ENCODE results near the gene VSTM2B. TPM values are rescaled to one million over a fixed set of nuclear protein-coding genes. Genes with fewer than 3 reads are reported as not detected.

Gene VSTM2B
- total RNA-seq, 1 donor from 2014 or later = not detected

DNA sequence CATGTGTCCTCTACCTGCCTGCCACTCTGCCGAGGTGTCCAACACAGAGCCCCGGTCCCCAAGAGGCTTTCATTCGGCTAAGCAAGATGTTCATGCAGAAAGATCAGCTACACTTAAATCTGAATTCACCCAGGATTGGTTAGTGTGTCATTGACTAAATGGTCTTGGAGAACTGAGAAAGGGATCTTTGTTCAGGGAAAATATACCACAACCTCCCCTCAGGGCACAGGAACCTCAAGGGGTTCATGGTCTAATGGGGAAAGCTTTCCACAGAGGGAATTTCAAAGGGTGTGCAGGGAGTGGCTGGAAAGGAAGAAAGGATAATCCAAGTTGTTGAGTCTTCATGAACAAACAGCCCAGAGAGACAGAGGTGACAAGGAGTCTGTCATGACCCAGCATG, 65.9 kb downstream of the VSTM2B start:
- no peak for DNase-seq (ENCODE audit: low read depth in 2 of 2)

DNA sequence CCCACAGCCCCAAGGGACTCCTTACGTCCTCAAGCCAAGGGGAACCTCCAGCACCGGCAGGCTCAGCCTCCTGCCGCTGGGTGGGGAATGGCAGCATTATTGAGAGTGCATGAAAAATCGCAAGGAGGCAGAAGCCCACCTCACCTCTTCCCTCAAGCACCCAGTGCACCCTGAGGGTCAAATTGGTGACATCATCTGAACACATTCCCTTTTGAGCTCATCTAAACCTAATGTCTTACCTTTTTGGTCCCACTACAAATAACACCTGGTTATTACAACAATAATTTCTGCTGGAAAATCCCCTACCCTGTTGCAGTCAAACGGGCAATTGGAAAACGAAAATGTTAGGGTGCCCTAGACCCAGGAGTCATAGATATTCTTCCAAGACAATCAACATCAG, 68.1 kb downstream of the VSTM2B start:
- no peak for DNase-seq (ENCODE audit: low read depth in 2 of 2)

DNA sequence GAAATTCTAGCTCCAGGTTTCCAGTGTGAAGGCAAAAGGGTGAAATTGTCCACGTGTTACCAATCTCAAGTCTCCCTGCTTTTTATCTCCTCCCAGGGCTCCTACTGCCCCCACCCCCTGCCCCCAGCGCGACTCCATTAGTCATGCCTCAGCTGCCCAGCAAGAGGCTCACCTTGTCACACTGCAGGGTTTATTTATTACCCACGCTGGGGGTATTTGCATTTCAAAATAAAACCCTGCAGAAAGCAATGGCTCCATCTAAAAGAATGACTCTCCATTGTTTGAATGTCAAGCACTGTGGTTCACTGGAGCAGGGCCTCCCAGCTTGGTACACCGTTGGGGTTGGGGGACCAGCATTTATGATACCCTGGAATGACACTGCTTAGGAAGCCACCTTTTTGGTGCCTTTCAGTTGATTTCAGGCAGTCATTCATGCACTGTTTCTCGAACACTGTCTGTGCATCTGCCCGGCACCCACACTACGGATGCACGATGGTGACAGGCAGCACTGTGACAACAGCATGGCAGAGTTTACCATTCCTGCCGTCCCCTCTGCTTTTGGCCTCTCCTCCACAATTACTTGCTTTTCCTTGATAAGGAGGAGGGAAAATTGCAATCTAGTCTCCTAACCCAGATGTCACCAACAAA, 70.4 kb downstream of the VSTM2B start:
- DNase-seq (ENCODE audit: low read depth in 2 of 2) = no peak

DNA sequence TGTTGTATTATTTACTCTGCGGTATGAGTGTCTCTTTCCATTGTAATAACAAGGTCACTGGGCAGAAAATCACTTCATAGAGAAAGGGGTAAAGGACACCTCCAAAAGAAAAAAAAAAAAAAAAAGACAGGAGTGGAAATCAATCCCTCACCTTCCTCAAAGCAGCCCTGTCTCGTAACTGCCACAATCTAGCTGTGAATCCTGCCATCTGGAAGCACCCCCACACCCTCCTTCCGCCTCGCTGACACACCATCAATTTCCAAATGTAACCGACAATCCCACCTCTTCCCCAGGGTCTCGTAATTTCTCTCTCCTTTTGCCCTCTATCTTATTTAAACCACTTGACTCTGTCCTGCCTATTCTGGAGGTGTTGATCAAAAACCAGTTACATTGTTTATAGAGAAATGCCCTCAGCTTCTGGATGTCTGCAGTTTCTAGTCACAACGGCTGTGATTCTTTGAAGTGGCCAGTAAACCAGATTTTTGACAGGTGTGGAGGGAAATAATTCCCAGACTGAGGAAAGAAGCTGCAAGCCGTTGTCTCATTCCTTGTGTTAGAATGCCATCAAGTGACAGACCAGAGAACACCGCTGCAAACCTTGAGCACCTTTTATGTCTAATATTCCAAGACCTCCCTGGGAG, 71.2 kb downstream of the VSTM2B start:
- peak in 1 of 2 donors; percentile 22 for DNase-seq (ENCODE audit: low read depth in 2 of 2)

DNA sequence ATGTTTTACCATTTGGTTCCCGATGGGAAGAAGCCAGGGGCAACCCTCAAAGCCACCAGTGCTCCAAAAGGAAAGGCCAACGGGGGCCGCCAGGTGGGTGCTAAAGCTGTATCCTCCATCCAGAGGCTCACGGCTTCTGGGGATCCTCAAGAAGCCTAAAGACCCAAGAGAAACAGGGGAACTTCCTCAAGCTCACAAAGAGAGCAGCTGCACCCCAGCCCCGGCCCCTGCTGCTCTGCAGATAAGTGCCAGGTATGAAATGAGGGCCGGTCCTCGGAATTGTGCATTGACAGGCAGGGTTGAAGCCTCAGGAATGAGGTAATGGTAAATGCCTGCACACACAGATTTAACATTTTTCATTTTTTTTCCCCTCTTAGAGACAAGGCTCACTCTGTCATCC, 72.2 kb downstream of the VSTM2B start:
- DNase-seq (ENCODE audit: low read depth in 2 of 2) = no peak

DNA sequence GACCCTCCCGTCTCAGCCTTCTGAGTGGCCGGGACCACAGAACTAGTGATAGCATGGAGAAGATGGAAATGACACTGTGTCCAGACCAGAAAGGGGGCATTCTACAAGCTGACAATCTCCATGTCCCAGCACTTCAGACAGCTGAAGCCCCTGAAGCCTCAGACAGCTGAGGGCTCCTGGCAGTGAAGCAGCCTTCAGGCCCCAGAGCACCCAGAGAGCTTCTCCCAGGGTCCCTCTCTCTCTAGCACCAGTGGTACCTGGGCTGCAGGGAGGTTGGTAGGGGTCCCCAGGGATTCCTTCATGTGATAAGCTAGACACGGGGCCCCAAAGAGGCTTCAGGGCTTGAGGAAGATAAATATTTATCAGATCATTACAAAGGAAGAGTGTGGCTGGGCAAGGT, 72.7 kb downstream of the VSTM2B start:
- no peak for DNase-seq (ENCODE audit: low read depth in 2 of 2)

DNA sequence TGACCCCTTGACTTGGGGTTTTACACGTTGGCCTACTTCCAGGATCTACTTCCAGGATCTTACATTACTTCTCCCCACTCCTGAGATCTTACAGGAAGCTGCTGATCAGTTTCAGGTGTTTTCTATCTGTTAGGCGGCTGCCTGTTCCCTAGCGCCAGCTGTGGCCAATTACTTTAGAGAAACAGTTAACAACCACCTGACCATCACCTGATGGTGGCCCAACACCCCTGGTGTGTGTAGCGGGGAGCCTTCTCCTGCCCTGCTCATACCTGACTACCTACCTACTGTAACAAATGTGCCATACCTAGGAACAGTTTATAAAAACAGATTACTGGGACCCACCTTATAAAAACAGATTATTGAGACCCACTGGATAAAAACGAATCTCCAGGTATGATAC, 77.5 kb downstream of the VSTM2B start:
- no peak for DNase-seq (ENCODE audit: low read depth in 2 of 2)

DNA sequence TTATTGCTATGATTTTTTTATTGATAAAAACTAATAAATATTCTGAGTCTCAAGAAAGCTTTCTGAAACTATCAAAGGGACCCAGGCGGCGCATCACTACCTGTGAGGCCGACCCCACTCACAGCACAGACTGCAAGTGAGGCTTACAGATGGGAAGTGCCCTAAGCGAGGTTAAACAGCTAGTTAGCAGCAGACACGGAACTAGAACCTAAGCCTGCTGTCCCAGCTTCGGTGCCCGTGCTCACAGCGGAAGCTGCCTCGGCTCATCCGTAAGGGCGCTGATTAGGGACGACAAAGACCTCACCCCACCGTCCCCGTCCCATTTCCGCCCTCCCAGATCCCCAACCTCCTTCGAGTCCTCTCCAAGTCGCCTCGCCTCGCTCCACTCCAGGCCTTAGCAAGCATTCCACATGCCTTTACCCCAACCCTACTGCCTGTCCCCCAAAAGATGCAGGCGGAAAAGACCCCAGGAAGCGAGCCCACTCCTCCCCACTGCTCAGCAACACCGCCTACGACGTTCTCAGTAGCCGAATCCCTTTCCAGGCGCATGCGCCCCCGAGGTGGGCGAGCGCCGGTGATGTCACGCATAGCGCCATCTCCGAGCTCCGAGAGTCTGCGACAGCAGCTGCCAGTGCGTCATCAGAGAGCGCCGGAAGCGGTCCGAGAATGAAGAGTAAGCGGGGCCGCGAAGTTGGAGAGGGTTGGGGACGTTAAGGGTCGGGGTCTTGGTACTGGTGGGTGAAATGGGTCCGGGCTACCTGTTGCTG, 80.0 kb downstream of the VSTM2B start, which contains the start of gene POP4:
Gene POP4, plus strand, starts transcription at position 631 of the 767 bp plus-strand sequence. Its CDS starts 36 bp downstream, at position 667.
- DNase-seq (ENCODE audit: low read depth in 2 of 2) = peak; percentile 93 to 95

DNA sequence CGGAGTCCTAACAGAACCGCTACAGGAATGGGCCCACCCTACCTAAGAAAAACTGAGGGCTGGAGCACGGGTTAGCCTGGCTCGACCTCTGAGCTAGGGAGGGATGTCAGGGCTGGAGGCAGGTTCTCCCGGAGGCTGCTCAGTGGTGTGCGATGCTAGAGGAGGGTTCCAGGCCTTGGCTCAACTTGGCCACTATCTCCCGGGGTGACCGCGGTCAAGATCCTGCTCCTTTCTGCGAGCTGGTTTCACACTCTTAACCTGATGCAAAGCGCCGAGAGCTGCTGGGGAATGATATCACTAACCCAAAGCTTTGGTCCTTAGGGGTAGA, 80.6 kb downstream of the VSTM2B start:
- DNase-seq (ENCODE audit: low read depth in 2 of 2) = no peak

DNA sequence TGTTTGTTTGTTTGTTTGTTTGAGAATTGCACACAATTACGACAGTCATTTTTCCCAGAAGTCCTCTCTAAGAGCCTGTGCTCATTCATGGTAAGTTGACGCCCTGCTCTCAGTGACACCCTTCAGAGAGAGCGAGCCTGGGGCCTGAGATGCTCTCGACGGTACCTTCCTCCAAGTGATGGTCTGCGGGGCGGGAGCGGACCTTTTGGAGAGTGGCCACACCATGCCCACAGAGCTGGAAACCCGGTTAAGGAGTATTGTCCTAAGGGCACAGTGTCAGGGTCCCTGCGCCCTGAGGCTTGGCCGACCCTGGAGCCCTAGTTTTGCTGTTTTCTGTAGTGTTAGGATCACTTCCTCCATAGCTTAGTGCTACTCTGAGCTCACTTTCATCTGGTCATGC, 83.8 kb downstream of the VSTM2B start:
- no peak for DNase-seq (ENCODE audit: low read depth in 2 of 2)

DNA sequence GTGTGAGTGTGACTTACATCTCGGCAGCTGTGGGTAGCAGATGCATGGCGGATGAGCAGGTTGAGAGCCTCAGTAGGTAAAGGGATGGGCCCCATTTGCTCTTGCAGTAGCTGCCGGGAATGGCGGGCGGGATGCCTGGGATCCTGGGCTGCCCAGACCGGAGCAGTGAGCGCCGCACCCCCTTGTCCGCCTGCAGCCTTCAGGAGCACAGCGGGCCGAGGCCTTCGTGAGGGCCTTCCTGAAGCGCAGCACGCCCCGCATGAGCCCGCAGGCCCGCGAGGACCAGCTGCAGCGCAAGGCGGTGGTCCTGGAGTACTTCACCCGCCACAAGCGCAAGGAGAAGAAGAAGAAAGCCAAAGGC, 84.4 kb downstream of the VSTM2B start:
- DNase-seq (ENCODE audit: low read depth in 2 of 2) = no peak

DNA sequence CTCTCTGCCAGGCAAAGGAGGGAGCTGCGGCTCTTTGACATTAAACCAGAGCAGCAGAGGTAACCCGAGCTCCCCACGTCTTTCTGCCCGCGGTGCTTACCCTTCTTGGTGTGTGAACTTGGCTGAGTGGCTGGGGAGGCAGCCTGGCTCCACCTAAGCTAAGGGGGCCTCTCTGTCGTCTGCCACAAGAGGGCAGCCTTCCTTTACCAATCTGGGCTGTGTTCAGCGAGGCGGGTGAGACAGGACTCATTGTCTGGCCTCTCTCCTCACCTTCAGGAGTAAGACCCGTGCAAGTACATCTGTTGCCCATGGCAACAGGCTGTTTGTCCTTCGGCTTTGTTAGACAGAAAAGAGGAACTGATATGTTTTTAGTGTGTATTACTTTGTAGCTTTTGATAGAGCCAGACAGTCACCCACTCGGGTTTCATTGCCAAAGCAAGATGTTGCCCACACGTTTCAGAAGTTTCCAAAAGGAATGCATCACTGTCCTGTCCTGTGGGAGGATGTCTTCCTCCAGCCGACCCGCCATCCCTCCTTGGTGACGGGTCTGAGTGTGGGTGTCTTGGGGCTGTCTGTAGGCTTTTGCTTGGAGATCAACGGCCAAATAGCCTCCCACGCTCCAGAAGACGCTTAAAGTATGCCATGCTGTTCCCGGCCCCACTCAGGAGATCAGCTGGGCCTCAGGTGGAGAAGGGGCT, 84.9 kb downstream of the VSTM2B start:
- DNase-seq (ENCODE audit: low read depth in 2 of 2) = peak; percentile 55 to 77

DNA sequence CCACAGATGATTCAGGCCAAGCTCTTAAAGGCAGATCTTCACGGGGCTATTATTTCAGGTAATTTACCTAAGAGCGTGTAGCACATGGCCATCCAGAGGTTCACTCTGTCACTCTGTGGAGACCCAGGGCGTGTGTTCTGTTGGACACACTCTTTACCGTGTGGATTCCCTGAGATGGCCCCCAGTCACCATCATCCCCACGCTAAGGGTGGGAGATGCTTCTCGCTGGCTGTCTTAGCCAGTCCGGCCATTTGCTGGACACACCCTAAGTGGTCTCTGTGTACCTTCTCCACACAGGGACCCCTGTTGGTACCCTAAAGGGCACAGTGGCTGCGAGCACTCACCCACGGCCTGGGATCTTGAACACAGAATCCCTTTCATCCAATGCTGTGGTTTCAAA, 86.3 kb downstream of the VSTM2B start:
- no peak for DNase-seq (ENCODE audit: low read depth in 2 of 2)

DNA sequence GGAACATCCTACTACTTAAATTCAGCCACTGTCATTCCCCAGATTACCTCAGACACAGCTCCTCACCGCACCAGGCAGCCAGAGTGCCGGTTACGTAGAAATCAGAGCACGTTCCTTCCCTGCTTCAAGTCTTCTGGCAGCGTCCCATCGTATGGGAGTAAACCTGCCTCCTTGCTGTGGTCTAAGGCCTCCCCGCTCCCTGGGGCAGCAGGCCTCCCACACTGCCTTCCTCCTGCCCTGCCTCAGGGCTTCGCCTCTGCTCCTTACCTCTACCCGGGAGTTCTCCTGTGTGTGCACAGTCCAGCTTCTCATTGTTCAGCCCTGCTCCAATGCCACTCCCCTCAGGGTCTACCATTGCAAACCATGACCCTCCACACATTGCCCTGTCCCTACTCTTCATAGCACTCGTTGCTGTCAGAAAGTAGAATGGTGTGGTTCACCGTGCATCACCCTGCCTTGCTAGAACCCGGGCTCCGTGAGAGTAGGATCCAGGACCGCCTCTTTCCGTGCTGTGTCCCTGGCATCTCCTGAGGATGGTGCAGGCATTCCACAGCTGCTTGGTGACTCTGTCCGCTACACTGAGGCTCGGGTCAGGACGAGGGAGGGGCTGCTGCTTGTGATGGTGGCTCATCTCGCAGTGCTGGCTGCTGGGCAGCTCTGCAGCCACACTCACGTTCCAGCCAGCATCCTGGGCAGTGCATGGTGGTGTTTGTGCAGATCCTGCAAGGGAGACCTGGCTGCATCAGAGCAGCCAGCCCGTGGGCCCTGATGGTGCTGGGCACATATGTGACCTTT, 87.2 kb downstream of the VSTM2B start:
- DNase-seq (ENCODE audit: low read depth in 2 of 2) = no peak

DNA sequence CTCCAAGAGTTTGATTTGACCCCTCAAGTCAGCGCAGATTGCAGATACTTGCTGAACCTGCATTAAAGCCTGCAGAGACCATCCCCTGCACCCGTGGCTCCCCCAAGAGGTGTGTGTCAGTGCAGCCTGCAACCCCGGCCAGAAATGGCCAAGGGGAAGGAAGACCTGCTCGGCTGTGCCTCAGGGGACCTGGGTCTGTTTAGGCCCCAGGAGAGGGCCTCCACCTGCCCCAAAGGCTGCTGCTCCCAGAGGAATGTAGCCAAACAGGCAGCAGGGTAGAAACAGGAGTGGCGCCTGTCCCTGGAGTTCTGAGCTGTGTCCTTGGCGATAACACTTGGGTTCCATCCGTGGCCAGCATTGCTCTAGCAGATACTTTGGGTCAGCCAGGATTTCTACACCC, 88.3 kb downstream of the VSTM2B start:
- no peak for DNase-seq (ENCODE audit: low read depth in 2 of 2)

Other genes with a start within 250 kb of the VSTM2B start
- 57.5 and 57.8 TPM in 2 replicates for gene POP4, start 80.3 kb downstream of the VSTM2B start, total RNA-seq
- 4.1 and 4.8 TPM in 2 replicates for gene PLEKHF1, start 139.5 kb downstream of the VSTM2B start, total RNA-seq
- 12.3 and 19.8 TPM in 2 replicates for gene C19orf12, start 189.3 kb downstream of the VSTM2B start, total RNA-seq